Measurements from ENCODE around the gene TEX28. TPM values are rescaled to one million over a fixed set of nuclear protein-coding genes. Genes with fewer than 3 reads are reported as not detected.
"Not testable (repeated sequence)": the region's sequence is repeated elsewhere in the genome, so short reads cannot be mapped to it uniquely, and the experiment has no call there.

Gene TEX28
- total RNA-seq, 1 donor from 2014 or later = not detected

GRCh38 chrX:154269245-154269644 lies 25.7 kb downstream of the TEX28 start:
- intact Hi-C loops (cut with micrococcal nuclease); H3K9me3 ChIP-seq (replicated peaks); DNase-seq; H3K27ac ChIP-seq (replicated peaks); H3K36me3 ChIP-seq; H3K4me3 ChIP-seq; H3K4me1 ChIP-seq; H3K27me3 ChIP-seq (ENCODE audit: low read depth): not testable (repeated sequence)

GRCh38 chrX:154263072-154263471 lies 31.9 kb downstream of the TEX28 start:
- H3K9me3 ChIP-seq (replicated peaks); DNase-seq; intact Hi-C loops (cut with micrococcal nuclease): not testable (repeated sequence)

GRCh38 chrX:154258711-154259110 lies 36.2 kb downstream of the TEX28 start:
- DNase-seq; H3K4me3 ChIP-seq; H3K4me1 ChIP-seq; H3K9me3 ChIP-seq (replicated peaks); intact Hi-C loops (cut with micrococcal nuclease); H3K36me3 ChIP-seq; H3K27ac ChIP-seq (replicated peaks); H3K27me3 ChIP-seq (ENCODE audit: low read depth): not testable (repeated sequence)

More at GRCh38 chrX:154263072-154263471, 31.9 kb downstream of the TEX28 start:
- H3K4me3 ChIP-seq; H3K36me3 ChIP-seq; H3K27me3 ChIP-seq (ENCODE audit: low read depth); H3K4me1 ChIP-seq; H3K27ac ChIP-seq (replicated peaks): not testable (repeated sequence)

GRCh38 chrX:154257282-154257681 lies 37.6 kb downstream of the TEX28 start, which contains the start of gene OPN1MW3:
OPN1MW3 (plus strand) TSS chrX:154257582; CDS start chrX:154257620, 38 bp downstream.
- H3K27ac ChIP-seq (replicated peaks); H3K4me3 ChIP-seq; H3K4me1 ChIP-seq; H3K27me3 ChIP-seq (ENCODE audit: low read depth); H3K36me3 ChIP-seq; H3K9me3 ChIP-seq (replicated peaks); intact Hi-C loops (cut with micrococcal nuclease); DNase-seq: not testable (repeated sequence)

GRCh38 chrX:154248076-154248475 lies 46.8 kb downstream of the TEX28 start:
- H3K36me3 ChIP-seq; DNase-seq; H3K27ac ChIP-seq (replicated peaks); H3K4me3 ChIP-seq; H3K4me1 ChIP-seq; H3K9me3 ChIP-seq (replicated peaks); H3K27me3 ChIP-seq (ENCODE audit: low read depth); intact Hi-C loops (cut with micrococcal nuclease): not testable (repeated sequence)

GRCh38 chrX:154247377-154248045 lies 47.4 kb downstream of the TEX28 start:
- H3K4me1 ChIP-seq; H3K36me3 ChIP-seq; H3K4me3 ChIP-seq; H3K27ac ChIP-seq (replicated peaks); H3K9me3 ChIP-seq (replicated peaks); intact Hi-C loops (cut with micrococcal nuclease); DNase-seq; H3K27me3 ChIP-seq (ENCODE audit: low read depth): not testable (repeated sequence)

- H3K36me3 ChIP-seq; H3K4me1 ChIP-seq; H3K9me3 ChIP-seq (replicated peaks); intact Hi-C loops (cut with micrococcal nuclease); DNase-seq; H3K27me3 ChIP-seq (ENCODE audit: low read depth); H3K4me3 ChIP-seq; H3K27ac ChIP-seq (replicated peaks): not testable (repeated sequence)
These were observed 54.9 kb downstream of the TEX28 start for GRCh38 chrX:154239982-154240503.

GRCh38 chrX:154238939-154239559 lies 55.9 kb downstream of the TEX28 start:
- H3K4me1 ChIP-seq; H3K9me3 ChIP-seq (replicated peaks); H3K4me3 ChIP-seq; DNase-seq; H3K27me3 ChIP-seq (ENCODE audit: low read depth); intact Hi-C loops (cut with micrococcal nuclease); H3K27ac ChIP-seq (replicated peaks); H3K36me3 ChIP-seq: not testable (repeated sequence)

- H3K36me3 ChIP-seq; intact Hi-C loops (cut with micrococcal nuclease); H3K9me3 ChIP-seq (replicated peaks); H3K27me3 ChIP-seq (ENCODE audit: low read depth); H3K4me3 ChIP-seq; DNase-seq; H3K27ac ChIP-seq (replicated peaks); H3K4me1 ChIP-seq: not testable (repeated sequence)
These were observed 61.3 kb downstream of the TEX28 start for GRCh38 chrX:154233620-154234019.

- intact Hi-C loops (cut with micrococcal nuclease); H3K4me3 ChIP-seq; DNase-seq; H3K9me3 ChIP-seq (replicated peaks); H3K27ac ChIP-seq (replicated peaks); H3K27me3 ChIP-seq (ENCODE audit: low read depth); H3K4me1 ChIP-seq; H3K36me3 ChIP-seq: not testable (repeated sequence)
These were observed 63.5 kb downstream of the TEX28 start for GRCh38 chrX:154231443-154231842.

GRCh38 chrX:154226706-154227105 lies 68.2 kb downstream of the TEX28 start:
- DNase-seq; intact Hi-C loops (cut with micrococcal nuclease); H3K4me3 ChIP-seq; H3K36me3 ChIP-seq; H3K27me3 ChIP-seq (ENCODE audit: low read depth); H3K4me1 ChIP-seq; H3K27ac ChIP-seq (replicated peaks); H3K9me3 ChIP-seq (replicated peaks): not testable (repeated sequence)

GRCh38 chrX:154225292-154225691 lies 69.6 kb downstream of the TEX28 start:
- H3K9me3 ChIP-seq (replicated peaks); H3K4me1 ChIP-seq; H3K4me3 ChIP-seq; H3K27me3 ChIP-seq (ENCODE audit: low read depth); intact Hi-C loops (cut with micrococcal nuclease); DNase-seq; H3K27ac ChIP-seq (replicated peaks); H3K36me3 ChIP-seq: not testable (repeated sequence)

Measured in left ventricle myocardium inferior (tissue), 1 donor.